MM.1S (cell line): ENCODE results near the gene STXBP6.

Source experiments
- EZH2 ChIP-seq: fragments of 300-600 bp; sonication (generic); optimal IDR thresholded peaks from 2 replicates; pipeline ENCODE3; 2017; ENCODE audit warnings: low read depth, mild to moderate bottlenecking, antibody characterized with exemption, low read length, mixed read lengths
- EZH2phosphoT487 ChIP-seq: fragments of 300-600 bp; sonication (generic); IDR thresholded peaks from 2 replicates; pipeline ENCODE4 v1.6.1; 2018; ENCODE audit warnings: antibody characterized with exemption, low read length
- TF ChIP-seq, protein P1 (sequence below): fragments of 300-600 bp; sonication (generic); IDR thresholded peaks from 2 replicates; pipeline ENCODE4 v1.5.1; 2016; ENCODE audit warnings: antibody characterized with exemption, low read length, mixed read lengths

DNA sequence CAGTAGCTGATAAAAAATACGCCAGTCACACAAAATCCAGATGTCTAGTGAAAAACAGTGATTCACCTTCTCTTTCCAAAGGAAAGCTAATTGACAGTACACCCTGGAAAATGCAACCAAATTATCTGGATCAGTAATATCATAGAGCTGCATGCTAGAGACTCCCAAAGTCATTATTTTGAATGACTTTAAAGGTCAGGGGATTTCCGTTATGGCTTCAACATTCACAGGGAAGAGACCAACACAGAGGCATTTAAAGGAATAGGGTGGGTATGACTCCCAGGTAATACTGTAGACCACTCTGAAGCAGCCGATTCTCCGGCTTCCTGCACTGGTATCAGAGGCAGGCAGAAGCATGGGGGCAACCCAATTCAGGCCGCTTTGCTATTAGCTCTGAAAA, 190.4 kb downstream of the STXBP6 start:
- TF ChIP-seq, protein P1, sequence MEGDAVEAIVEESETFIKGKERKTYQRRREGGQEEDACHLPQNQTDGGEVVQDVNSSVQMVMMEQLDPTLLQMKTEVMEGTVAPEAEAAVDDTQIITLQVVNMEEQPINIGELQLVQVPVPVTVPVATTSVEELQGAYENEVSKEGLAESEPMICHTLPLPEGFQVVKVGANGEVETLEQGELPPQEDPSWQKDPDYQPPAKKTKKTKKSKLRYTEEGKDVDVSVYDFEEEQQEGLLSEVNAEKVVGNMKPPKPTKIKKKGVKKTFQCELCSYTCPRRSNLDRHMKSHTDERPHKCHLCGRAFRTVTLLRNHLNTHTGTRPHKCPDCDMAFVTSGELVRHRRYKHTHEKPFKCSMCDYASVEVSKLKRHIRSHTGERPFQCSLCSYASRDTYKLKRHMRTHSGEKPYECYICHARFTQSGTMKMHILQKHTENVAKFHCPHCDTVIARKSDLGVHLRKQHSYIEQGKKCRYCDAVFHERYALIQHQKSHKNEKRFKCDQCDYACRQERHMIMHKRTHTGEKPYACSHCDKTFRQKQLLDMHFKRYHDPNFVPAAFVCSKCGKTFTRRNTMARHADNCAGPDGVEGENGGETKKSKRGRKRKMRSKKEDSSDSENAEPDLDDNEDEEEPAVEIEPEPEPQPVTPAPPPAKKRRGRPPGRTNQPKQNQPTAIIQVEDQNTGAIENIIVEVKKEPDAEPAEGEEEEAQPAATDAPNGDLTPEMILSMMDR: no peak
- no peak for TF ChIP-seq EZH2
- TF ChIP-seq EZH2phosphoT487: no peak
